ENCODE measurements around the gene LIMS2.

Gene LIMS2

DNA sequence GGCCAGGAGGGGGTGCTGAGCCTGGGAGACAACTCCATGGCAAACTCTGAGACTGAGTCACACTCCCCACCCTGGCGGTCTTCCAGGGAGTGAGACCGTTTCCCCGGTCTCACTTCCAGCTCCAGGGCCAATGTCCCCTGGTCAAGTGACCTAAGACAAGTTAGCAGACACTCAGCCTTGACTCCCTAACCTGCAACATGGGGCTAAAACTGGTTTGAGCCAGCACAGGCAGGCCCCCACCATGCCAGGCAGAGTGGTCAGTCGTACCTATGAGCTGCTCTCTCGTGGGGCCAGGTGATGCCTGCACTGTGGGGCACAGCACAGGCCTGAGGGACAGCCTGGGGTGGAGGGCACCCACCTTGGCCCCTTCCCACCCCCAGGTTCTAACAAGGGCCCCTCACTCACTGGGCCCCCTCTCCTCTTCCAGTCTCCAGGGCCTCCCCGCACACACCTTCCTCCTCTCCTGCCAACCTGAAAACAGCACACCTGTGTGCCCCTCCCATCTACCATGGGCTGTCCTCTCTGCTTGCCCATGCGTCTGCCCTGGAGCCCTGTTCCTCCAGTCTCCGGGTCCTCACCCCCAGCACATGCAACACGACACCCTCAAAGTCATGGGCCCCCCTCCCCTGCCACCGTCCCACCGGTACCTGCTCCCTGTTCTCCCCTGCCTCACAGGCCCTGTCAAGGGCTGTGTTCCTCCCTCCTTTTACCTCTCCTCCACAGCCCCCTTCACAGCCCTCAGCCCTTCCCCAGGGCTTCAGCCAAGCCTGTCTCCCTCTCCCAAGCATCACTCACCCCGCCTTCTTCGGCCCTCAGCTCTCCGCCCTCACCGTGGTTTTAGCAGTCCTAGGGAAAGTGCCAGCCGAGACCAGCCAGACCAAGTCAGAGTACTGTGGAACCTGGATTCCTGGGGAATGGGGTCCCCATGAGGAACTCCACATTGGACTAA is 27.8 kb downstream of the LIMS2 start:
- Histone ChIP-seq H3K9me3 (ENCODE audit: insufficient read depth, low read length) (no peaks in the 10 kb centered on the region), H3K4me2 (ENCODE audit: low read depth, low read length, poor library complexity, severe bottlenecking) (no peak overlapping the region), H2AFZ (ENCODE audit: low read depth, low read length, severe bottlenecking) (no peak overlapping the region), H3K27ac (ENCODE audit: low read depth, low read length) (no peak overlapping the region), H3K9me2 (replicated peaks; ENCODE audit: insufficient read depth, low read length) (no peaks in the 10 kb centered on the region), H3K79me2 (ENCODE audit: insufficient read depth, low read length) (no peaks in the 10 kb centered on the region), H4K20me1 (ENCODE audit: low read depth, low read length) (no peaks in the 10 kb centered on the region), H3K9ac (ENCODE audit: low read length) (no peak overlapping the region), H3K36me3 (ENCODE audit: low read length) (no peaks in the 10 kb centered on the region), H3F3A (ENCODE audit: insufficient read depth) (no peaks in the 10 kb centered on the region), H3K27me3 (ENCODE audit: low read length) (no peaks in the 10 kb centered on the region), H3K4me3 (ENCODE audit: insufficient read depth, low read length, poor library complexity, severe bottlenecking) (no peak overlapping the region)
- TF ChIP-seq, protein P1, sequence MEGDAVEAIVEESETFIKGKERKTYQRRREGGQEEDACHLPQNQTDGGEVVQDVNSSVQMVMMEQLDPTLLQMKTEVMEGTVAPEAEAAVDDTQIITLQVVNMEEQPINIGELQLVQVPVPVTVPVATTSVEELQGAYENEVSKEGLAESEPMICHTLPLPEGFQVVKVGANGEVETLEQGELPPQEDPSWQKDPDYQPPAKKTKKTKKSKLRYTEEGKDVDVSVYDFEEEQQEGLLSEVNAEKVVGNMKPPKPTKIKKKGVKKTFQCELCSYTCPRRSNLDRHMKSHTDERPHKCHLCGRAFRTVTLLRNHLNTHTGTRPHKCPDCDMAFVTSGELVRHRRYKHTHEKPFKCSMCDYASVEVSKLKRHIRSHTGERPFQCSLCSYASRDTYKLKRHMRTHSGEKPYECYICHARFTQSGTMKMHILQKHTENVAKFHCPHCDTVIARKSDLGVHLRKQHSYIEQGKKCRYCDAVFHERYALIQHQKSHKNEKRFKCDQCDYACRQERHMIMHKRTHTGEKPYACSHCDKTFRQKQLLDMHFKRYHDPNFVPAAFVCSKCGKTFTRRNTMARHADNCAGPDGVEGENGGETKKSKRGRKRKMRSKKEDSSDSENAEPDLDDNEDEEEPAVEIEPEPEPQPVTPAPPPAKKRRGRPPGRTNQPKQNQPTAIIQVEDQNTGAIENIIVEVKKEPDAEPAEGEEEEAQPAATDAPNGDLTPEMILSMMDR (IDR thresholded peaks at IDR 0.05; ENCODE audit: insufficient read depth, low read length, poor library complexity, severe bottlenecking) = no peak
- no peak for TF ChIP-seq EZH2phosphoT487 (conservative IDR thresholded peaks at IDR 0.05; ENCODE audit: low read length)

DNA sequence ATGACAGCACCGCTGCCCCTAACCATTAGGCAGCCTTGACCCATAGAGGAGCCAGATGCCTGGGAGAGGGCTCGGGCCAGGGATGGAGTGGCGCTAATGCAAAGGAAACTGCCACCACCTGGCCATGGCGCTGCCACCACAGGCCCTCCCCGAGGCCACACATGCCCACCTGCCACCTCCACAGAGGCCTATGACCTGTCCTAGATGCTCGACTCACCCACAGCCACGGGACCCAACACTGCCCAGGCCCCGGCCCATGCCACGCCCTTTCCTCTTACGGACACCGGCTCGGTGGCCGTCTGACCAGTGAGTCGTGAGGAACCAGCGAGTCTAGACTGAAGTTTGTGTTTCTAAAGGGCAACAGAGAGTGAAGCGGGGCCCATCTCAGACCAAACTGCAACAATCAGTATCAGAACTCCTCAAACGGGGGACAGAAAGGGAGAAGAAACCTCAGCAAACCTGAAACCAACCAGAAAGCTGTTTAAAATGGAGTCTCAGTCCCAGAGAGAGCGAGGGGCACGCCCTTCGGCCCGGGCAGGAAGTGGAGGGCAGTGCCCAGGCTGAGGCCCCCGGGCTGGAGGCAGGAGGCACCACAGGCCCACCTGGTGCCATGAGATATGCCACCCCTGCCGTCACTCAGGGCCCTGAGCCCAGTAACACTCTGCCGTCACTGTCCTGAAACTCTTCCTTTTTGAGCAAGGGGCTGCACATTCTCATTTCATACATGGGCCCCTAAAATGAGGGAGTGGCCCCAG is 28.7 kb downstream of the LIMS2 start:
- no peak overlapping the region for H2AFZ ChIP-seq (ENCODE audit: low read depth, low read length, severe bottlenecking)
- H3K27ac ChIP-seq (ENCODE audit: low read depth, low read length) = no peak overlapping the region
- no peak overlapping the region for H3K4me3 ChIP-seq (ENCODE audit: insufficient read depth, low read length, poor library complexity, severe bottlenecking)
- H3K9me2 ChIP-seq (replicated peaks; ENCODE audit: insufficient read depth, low read length) = no peaks in the 10 kb centered on the region
- no peak overlapping the region for H3K4me2 ChIP-seq (ENCODE audit: low read depth, low read length, poor library complexity, severe bottlenecking)
- no peak for TF ChIP-seq EZH2phosphoT487 (conservative IDR thresholded peaks at IDR 0.05; ENCODE audit: low read length)
- TF ChIP-seq, protein P1 (IDR thresholded peaks at IDR 0.05; ENCODE audit: insufficient read depth, low read length, poor library complexity, severe bottlenecking) = no peak
- H3K9me3 ChIP-seq (ENCODE audit: insufficient read depth, low read length) = no peaks in the 10 kb centered on the region
- no peaks in the 10 kb centered on the region for H3F3A ChIP-seq (ENCODE audit: insufficient read depth)
- no peaks in the 10 kb centered on the region for H4K20me1 ChIP-seq (ENCODE audit: low read depth, low read length)
- H3K9ac ChIP-seq (ENCODE audit: low read length) = no peak overlapping the region
- no peaks in the 10 kb centered on the region for H3K79me2 ChIP-seq (ENCODE audit: insufficient read depth, low read length)
- no peaks in the 10 kb centered on the region for H3K36me3 ChIP-seq (ENCODE audit: low read length)
- no peaks in the 10 kb centered on the region for H3K27me3 ChIP-seq (ENCODE audit: low read length)

DNA sequence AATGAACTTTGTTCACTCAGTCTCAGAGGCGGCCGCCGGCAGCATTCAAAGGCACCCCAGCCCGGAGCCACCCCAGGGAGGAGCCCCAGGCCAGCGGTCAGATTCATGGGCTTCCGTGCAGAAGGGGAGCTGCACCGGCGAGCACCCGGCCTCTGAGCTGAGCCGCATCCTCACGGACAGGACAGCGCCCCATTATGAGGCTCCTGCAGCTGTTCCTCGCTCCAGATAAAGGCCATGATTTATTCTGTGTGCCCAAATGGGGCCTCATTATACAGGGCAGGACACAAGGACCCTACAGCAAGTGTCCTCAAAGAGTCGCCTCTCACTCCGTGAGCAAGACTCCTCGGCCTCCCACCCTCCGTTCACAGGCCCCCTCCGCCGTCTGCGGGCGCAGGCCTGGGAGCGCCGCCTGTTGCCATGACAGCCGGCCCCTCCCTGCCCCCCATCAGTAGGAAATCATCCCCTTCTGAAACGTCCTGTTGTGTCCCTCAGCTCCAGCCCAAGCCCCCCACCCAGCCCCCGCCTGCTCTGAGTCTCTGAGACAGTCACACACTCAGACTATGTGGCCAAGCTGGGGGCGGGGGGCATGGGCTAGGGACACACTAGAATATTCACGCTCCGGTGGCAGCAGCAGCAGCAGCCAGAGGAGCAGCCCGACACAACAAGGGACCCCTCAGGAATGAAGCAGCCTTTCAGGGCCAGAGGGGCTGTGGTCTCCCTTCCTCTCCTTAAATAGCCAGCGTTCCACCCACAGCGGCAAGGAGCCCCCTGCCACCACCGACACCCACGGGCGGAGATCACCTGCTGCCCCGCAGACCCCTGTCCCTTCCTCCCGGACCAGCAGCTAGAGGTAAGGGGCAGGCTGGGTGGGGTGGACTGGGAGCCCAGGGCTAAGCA is 29.7 kb downstream of the LIMS2 start, which contains the start of gene GPR17:
GPR17 (plus strand) TSS at position 759 of the 897 bp plus-strand sequence. CDS start 4,583 bp downstream, outside the sequence.
- H3K27me3 ChIP-seq (ENCODE audit: low read length) = no peaks in the 10 kb centered on the region
- H3K36me3 ChIP-seq (ENCODE audit: low read length) = no peaks in the 10 kb centered on the region
- TF ChIP-seq EZH2phosphoT487 (conservative IDR thresholded peaks at IDR 0.05; ENCODE audit: low read length) = no peak
- TF ChIP-seq, protein P1 (IDR thresholded peaks at IDR 0.05; ENCODE audit: insufficient read depth, low read length, poor library complexity, severe bottlenecking) = no peak
- H3K9me3 ChIP-seq (ENCODE audit: insufficient read depth, low read length) = no peaks in the 10 kb centered on the region
- no peaks in the 10 kb centered on the region for H3F3A ChIP-seq (ENCODE audit: insufficient read depth)
- H3K27ac ChIP-seq (ENCODE audit: low read depth, low read length) = no peak within 1 kb of the TSS
- no peak within 1 kb of the TSS for H3K4me2 ChIP-seq (ENCODE audit: low read depth, low read length, poor library complexity, severe bottlenecking)
- H4K20me1 ChIP-seq (ENCODE audit: low read depth, low read length) = no peaks in the 10 kb centered on the region
- no peak within 1 kb of the TSS for H3K4me3 ChIP-seq (ENCODE audit: insufficient read depth, low read length, poor library complexity, severe bottlenecking)
- no peak within 1 kb of the TSS for H3K9ac ChIP-seq (ENCODE audit: low read length)
- no peaks in the 10 kb centered on the region for H3K9me2 ChIP-seq (replicated peaks; ENCODE audit: insufficient read depth, low read length)
- no peak within 1 kb of the TSS for H2AFZ ChIP-seq (ENCODE audit: low read depth, low read length, severe bottlenecking)
- H3K79me2 ChIP-seq (ENCODE audit: insufficient read depth, low read length) = no peaks in the 10 kb centered on the region
